Measurements from ENCODE around the gene HIPK4.

GRCh38 chr19:40420451-40420765 lies 30.4 kb upstream of the HIPK4 start:
- no peak for TF ChIP-seq CTCF (conservative IDR thresholded peaks at IDR 0.05; ENCODE audit: low read depth, low read length)
- TF ChIP-seq EZH2phosphoT487 (IDR thresholded peaks at IDR 0.05; ENCODE audit: borderline replicate concordance, low read length): no peak
- no peak for TF ChIP-seq EZH2 (IDR thresholded peaks at IDR 0.05; ENCODE audit: low read length, unreplicated experiment)

Data from PC-3 (cell line).